Measurements from ENCODE around the gene IMPG2. TPM values are rescaled to one million over a fixed set of nuclear protein-coding genes. Genes with fewer than 3 reads are reported as not detected.

IMPG2 gene
- total RNA-seq, 1 donor from 2014 or later: 2.4 TPM

- no peaks in the 10 kb centered on the region for H3K4me1 Mint-ChIP-seq (ENCODE audit: low read depth, unreplicated experiment)
- H3K27me3 Mint-ChIP-seq (ENCODE audit: unreplicated experiment): no peaks in the 10 kb centered on the region
- no peak for TF ChIP-seq CTCF (IDR thresholded peaks at IDR 0.05; ENCODE audit: partially characterized antibody, unreplicated experiment)
- no peak for DNase-seq
- H3K36me3 Mint-ChIP-seq (ENCODE audit: unreplicated experiment): no peaks in the 10 kb centered on the region
- no peak overlapping the region for H3K4me3 Mint-ChIP-seq (ENCODE audit: unreplicated experiment)
- no peaks in the 10 kb centered on the region for H3K9me3 Mint-ChIP-seq (ENCODE audit: unreplicated experiment)
- H3K27ac Mint-ChIP-seq (ENCODE audit: unreplicated experiment): no peak overlapping the region
Measured at GRCh38 chr3:101270149-101270548, 50.2 kb downstream of the IMPG2 start.

- TF ChIP-seq CTCF (IDR thresholded peaks at IDR 0.05; ENCODE audit: partially characterized antibody, unreplicated experiment): no peak
- H3K36me3 Mint-ChIP-seq (ENCODE audit: unreplicated experiment): no peaks in the 10 kb centered on the region
- no peaks in the 10 kb centered on the region for H3K4me1 Mint-ChIP-seq (ENCODE audit: low read depth, unreplicated experiment)
- no peaks in the 10 kb centered on the region for H3K27me3 Mint-ChIP-seq (ENCODE audit: unreplicated experiment)
- DNase-seq: no peak
- H3K9me3 Mint-ChIP-seq (ENCODE audit: unreplicated experiment): no peaks in the 10 kb centered on the region
- no peak overlapping the region for H3K27ac Mint-ChIP-seq (ENCODE audit: unreplicated experiment)
- H3K4me3 Mint-ChIP-seq (ENCODE audit: unreplicated experiment): no peak overlapping the region
Measured at GRCh38 chr3:101268971-101269671, 51.3 kb downstream of the IMPG2 start.

- no peak for DNase-seq
- Mint-ChIP-seq H3K9me3 (ENCODE audit: unreplicated experiment) (no peaks in the 10 kb centered on the region), H3K4me1 (ENCODE audit: low read depth, unreplicated experiment) (no peaks in the 10 kb centered on the region), H3K4me3 (ENCODE audit: unreplicated experiment) (no peak overlapping the region), H3K27ac (ENCODE audit: unreplicated experiment) (no peak overlapping the region), H3K36me3 (ENCODE audit: unreplicated experiment) (no peaks in the 10 kb centered on the region), H3K27me3 (ENCODE audit: unreplicated experiment) (peaks cover 1% of the 10 kb centered on the region)
- TF ChIP-seq CTCF (IDR thresholded peaks at IDR 0.05; ENCODE audit: partially characterized antibody, unreplicated experiment): no peak
Measured at GRCh38 chr3:101268141-101268540, 52.2 kb downstream of the IMPG2 start.

- H3K9me3 Mint-ChIP-seq (ENCODE audit: unreplicated experiment): no peaks in the 10 kb centered on the region
- no peaks in the 10 kb centered on the region for H3K4me1 Mint-ChIP-seq (ENCODE audit: low read depth, unreplicated experiment)
- peaks cover 1% of the 10 kb centered on the region for H3K27me3 Mint-ChIP-seq (ENCODE audit: unreplicated experiment)
- no peaks in the 10 kb centered on the region for H3K36me3 Mint-ChIP-seq (ENCODE audit: unreplicated experiment)
- no peak overlapping the region for H3K27ac Mint-ChIP-seq (ENCODE audit: unreplicated experiment)
- no peak for TF ChIP-seq CTCF (IDR thresholded peaks at IDR 0.05; ENCODE audit: partially characterized antibody, unreplicated experiment)
- no peak for DNase-seq
- H3K4me3 Mint-ChIP-seq (ENCODE audit: unreplicated experiment): no peak overlapping the region
Measured at GRCh38 chr3:101266566-101266965, 53.8 kb downstream of the IMPG2 start.

- H3K4me1 Mint-ChIP-seq (ENCODE audit: low read depth, unreplicated experiment): no peaks in the 10 kb centered on the region
- DNase-seq: no peak
- peaks cover 1% of the 10 kb centered on the region for H3K27me3 Mint-ChIP-seq (ENCODE audit: unreplicated experiment)
- no peak for TF ChIP-seq CTCF (IDR thresholded peaks at IDR 0.05; ENCODE audit: partially characterized antibody, unreplicated experiment)
- H3K9me3 Mint-ChIP-seq (ENCODE audit: unreplicated experiment): no peaks in the 10 kb centered on the region
- H3K27ac Mint-ChIP-seq (ENCODE audit: unreplicated experiment): no peak overlapping the region
- H3K36me3 Mint-ChIP-seq (ENCODE audit: unreplicated experiment): no peaks in the 10 kb centered on the region
- H3K4me3 Mint-ChIP-seq (ENCODE audit: unreplicated experiment): no peak overlapping the region
Measured at GRCh38 chr3:101266071-101266470, 54.3 kb downstream of the IMPG2 start.
